ENCODE measurements around the gene SCFD2. TPM values are rescaled to one million over a fixed set of nuclear protein-coding genes. Genes with fewer than 3 reads are reported as not detected.
"Not testable (repeated sequence)": the region's sequence is repeated elsewhere in the genome, so short reads cannot be mapped to it uniquely, and the experiment has no call there.

Gene SCFD2
- total and polyA plus RNA-seq, 2 donors (not counting 3 experiments of a cell fraction or from before 2014, with no cell fraction given): 12.3 to 22.8 TPM

DNA sequence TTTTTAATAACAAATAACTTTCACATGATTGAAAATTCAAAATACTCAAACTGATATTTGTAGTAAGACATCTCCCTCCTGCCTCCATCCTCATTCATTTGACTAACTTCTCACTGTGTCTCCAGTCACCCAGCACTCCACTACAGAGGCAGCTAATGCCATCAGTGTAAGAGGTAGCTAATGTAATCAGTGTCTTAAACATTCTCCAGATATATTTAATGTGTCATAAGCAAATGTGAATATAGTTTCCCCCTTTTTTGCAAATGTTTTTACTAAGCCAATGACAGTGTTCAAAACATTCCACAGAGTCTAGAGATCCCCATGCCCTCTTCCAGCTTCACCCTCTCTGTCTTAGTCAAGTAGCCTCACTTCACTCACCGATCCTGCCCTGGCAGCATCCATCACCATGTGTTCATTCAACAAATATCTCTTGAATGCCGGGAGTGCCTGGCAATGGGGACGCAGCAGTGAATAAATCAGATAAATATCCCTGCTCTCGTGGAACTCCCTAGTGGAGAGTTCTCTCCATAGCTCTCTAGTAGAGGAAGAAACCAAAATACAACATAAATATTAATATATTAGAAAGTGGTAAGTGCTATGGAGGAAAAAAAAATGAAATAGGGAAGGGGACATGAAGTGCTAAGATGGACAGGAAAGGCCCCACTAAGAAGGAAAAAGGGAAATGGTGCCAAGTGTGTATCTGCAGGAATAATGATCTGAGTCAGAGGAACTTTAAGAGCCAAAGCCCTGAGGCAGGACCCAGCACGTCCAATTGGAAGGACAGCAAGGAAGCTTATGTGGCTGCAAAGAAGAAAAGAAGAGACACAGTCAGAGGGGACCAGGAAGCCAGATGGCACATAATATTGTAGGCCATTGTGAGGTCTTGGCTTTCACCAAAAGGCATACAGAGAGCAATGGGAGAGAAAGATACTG, 18.7 kb downstream of the SCFD2 start:
- POLR2A ChIA-PET: no interaction called here
- H3K27me3 ChIP-seq (ENCODE audit: control insufficient read depth in 2 of 2, insufficient read depth in 2 of 2, low read length in 2 of 2): no peaks in the 10 kb centered on the region
- TF ChIP-seq JUN (IDR thresholded peaks at IDR 0.05; ENCODE audit: borderline replicate concordance, insufficient read depth, insufficient read length, low read depth): no peak
- no peak for TF ChIP-seq EZH2 (IDR thresholded peaks at IDR 0.05; ENCODE audit: borderline replicate concordance, low read depth, low read length, severe bottlenecking)
- H3K36me3 ChIP-seq (ENCODE audit: control insufficient read depth in 2 of 2, extremely low read depth in 1 of 2, insufficient read depth in 2 of 2, low read length in 2 of 2): no peaks in the 10 kb centered on the region
- no peaks in the 10 kb centered on the region for H3K9me1 ChIP-seq (replicated peaks; ENCODE audit: control insufficient read depth, extremely low read depth, insufficient read depth, low read length)
- no peak for FAIRE-seq
- H3K4me2 ChIP-seq (ENCODE audit: insufficient read depth, low read length): no peak overlapping the region
- no peaks in the 10 kb centered on the region for H3K9me3 ChIP-seq (replicated peaks; ENCODE audit: control insufficient read depth, insufficient read depth, low read length)
- BruUV-seq (replicated peaks): no TSS peak
- H3K79me2 ChIP-seq (ENCODE audit: control insufficient read depth, insufficient read depth, low read length): no peaks in the 10 kb centered on the region
- dilution Hi-C loops (cut with MboI; ENCODE audit: extremely low pct_ligation_motif_present, low sequenced_read_pairs): no loop called here
- H4K20me1 ChIP-seq (replicated peaks; ENCODE audit: control insufficient read depth, extremely low read depth, insufficient read depth, low read length): no peaks in the 10 kb centered on the region
- no peak overlapping the region for H3K4me3 ChIP-seq (replicated peaks in 1 of 3; ENCODE audit: insufficient read depth in 1 of 3, low read depth in 1 of 3, low read length in 3 of 3)
- H3K4me1 ChIP-seq (ENCODE audit: control insufficient read depth, extremely low read depth, insufficient read depth, low read length): peaks cover 4% of the 10 kb centered on the region
- no peak overlapping the region for H2AFZ ChIP-seq (ENCODE audit: low read depth, low read length)
- intact Hi-C loops (cut with micrococcal nuclease): no loop called here
- H3K27ac ChIP-seq (ENCODE audit: insufficient read depth, low read depth, low read length): no peak overlapping the region
- no peak overlapping the region for H3K9ac ChIP-seq (replicated peaks; ENCODE audit: extremely low read depth, insufficient read depth, low read length)
- CTCF ChIA-PET: interaction anchor here (0.8 to 1.5 kb wide), 5 partner anchors 11 to 462 kb away, joined by 3 to 5 read pairs (median 3); no protein-coding TSS in a partner anchor
- DNase-seq (ENCODE audit: low read depth, low spot score): peak; percentile 19

DNA sequence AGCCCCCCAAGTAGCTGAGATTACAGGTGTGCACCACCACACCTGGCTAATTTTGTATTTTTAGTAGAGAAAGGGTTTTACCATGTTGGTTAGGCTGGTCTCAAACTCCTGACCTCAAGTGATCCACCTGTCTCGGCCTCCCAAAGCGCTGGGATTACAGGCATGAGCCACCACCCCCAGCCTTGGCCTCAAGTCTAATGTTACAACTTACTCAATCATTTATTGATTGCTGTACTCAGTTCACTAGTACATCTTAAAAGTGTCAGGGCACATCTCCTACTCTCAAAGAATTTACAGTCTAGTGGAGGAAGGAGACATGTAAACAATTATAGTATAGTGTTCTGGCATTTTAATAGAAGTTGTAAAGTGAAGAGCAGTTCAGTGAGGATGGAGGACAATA, 19.5 kb downstream of the SCFD2 start:
- not testable (repeated sequence) for H3K4me3 ChIP-seq (replicated peaks in 1 of 3; ENCODE audit: insufficient read depth in 1 of 3, low read depth in 1 of 3, low read length in 3 of 3); FAIRE-seq
- CTCF ChIA-PET: interaction anchor here (0.9 to 1.5 kb wide), 3 partner anchors 10 to 363 kb away, joined by 3 to 5 read pairs (median 3); no protein-coding TSS in a partner anchor

DNA sequence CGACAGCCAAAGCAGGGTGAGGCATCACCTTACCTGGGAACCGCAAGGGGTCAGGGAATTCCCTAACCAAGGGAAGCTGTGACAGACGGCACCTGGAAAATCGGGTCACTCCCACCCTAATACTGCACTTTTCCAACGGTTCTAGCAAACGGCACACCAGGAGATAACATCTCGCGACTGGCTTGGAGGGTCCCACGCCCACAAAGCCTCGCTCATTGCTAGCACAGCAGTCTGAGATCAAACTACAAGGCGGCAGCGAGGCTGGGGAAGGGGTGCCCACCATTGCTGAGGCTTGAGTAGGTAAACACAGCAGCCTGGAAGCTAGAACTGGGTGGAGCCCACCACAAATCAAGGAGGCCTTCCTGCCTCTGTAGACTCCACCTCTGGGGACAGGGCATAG, 25.7 kb downstream of the SCFD2 start:
- H2AFZ ChIP-seq (ENCODE audit: low read depth, low read length); DNase-seq (ENCODE audit: low read depth, low spot score); H3K4me1 ChIP-seq (ENCODE audit: control insufficient read depth, extremely low read depth, insufficient read depth, low read length); H3K27ac ChIP-seq (ENCODE audit: insufficient read depth, low read depth, low read length); H3K4me3 ChIP-seq (replicated peaks in 1 of 3; ENCODE audit: insufficient read depth in 1 of 3, low read depth in 1 of 3, low read length in 3 of 3); dilution Hi-C loops (cut with MboI; ENCODE audit: extremely low pct_ligation_motif_present, low sequenced_read_pairs); FAIRE-seq; H3K27me3 ChIP-seq (ENCODE audit: control insufficient read depth in 2 of 2, insufficient read depth in 2 of 2, low read length in 2 of 2); H3K9me3 ChIP-seq (replicated peaks; ENCODE audit: control insufficient read depth, insufficient read depth, low read length); intact Hi-C loops (cut with micrococcal nuclease); H3K9me1 ChIP-seq (replicated peaks; ENCODE audit: control insufficient read depth, extremely low read depth, insufficient read depth, low read length); H3K79me2 ChIP-seq (ENCODE audit: control insufficient read depth, insufficient read depth, low read length); H3K4me2 ChIP-seq (ENCODE audit: insufficient read depth, low read length); H3K9ac ChIP-seq (replicated peaks; ENCODE audit: extremely low read depth, insufficient read depth, low read length); H3K36me3 ChIP-seq (ENCODE audit: control insufficient read depth in 2 of 2, extremely low read depth in 1 of 2, insufficient read depth in 2 of 2, low read length in 2 of 2); H4K20me1 ChIP-seq (replicated peaks; ENCODE audit: control insufficient read depth, extremely low read depth, insufficient read depth, low read length); POLR2A ChIA-PET; BruUV-seq (replicated peaks): not testable (repeated sequence)
- CTCF ChIA-PET: interaction anchor here (1.3 kb wide), 1 partner anchor 19 kb away, joined by 3 read pairs; no protein-coding TSS in a partner anchor

More for the DNA sequence above, 19.5 kb downstream of the SCFD2 start:
- H3K9me3 ChIP-seq (replicated peaks; ENCODE audit: control insufficient read depth, insufficient read depth, low read length); DNase-seq (ENCODE audit: low read depth, low spot score); dilution Hi-C loops (cut with MboI; ENCODE audit: extremely low pct_ligation_motif_present, low sequenced_read_pairs); POLR2A ChIA-PET; H3K9ac ChIP-seq (replicated peaks; ENCODE audit: extremely low read depth, insufficient read depth, low read length); BruUV-seq (replicated peaks); H3K4me2 ChIP-seq (ENCODE audit: insufficient read depth, low read length); H3K36me3 ChIP-seq (ENCODE audit: control insufficient read depth in 2 of 2, extremely low read depth in 1 of 2, insufficient read depth in 2 of 2, low read length in 2 of 2); H3K79me2 ChIP-seq (ENCODE audit: control insufficient read depth, insufficient read depth, low read length); H3K9me1 ChIP-seq (replicated peaks; ENCODE audit: control insufficient read depth, extremely low read depth, insufficient read depth, low read length); H4K20me1 ChIP-seq (replicated peaks; ENCODE audit: control insufficient read depth, extremely low read depth, insufficient read depth, low read length); intact Hi-C loops (cut with micrococcal nuclease); H3K4me1 ChIP-seq (ENCODE audit: control insufficient read depth, extremely low read depth, insufficient read depth, low read length); H2AFZ ChIP-seq (ENCODE audit: low read depth, low read length); H3K27me3 ChIP-seq (ENCODE audit: control insufficient read depth in 2 of 2, insufficient read depth in 2 of 2, low read length in 2 of 2); H3K27ac ChIP-seq (ENCODE audit: insufficient read depth, low read depth, low read length): not testable (repeated sequence)

DNA sequence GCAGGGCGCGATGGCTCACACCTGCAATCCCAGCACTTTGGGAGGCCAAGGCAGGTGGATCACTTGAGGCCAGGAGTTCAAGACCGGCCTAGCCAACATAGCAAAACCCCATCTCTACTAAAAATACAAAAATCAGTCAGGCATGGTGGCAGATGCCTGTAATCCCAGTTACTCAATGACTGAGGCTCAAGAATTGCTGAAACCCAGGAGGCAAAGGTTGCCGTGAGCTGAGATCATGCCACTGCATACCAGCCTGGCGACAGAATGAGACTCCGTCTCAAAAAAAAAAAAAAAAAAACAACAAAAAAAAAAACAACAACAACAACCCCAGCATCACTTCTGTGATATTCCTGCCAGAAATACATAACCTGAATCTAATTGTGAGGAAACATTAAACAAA, 30.9 kb downstream of the SCFD2 start:
- H3K79me2 ChIP-seq (ENCODE audit: control insufficient read depth, insufficient read depth, low read length); intact Hi-C loops (cut with micrococcal nuclease); H3K9me3 ChIP-seq (replicated peaks; ENCODE audit: control insufficient read depth, insufficient read depth, low read length); H3K36me3 ChIP-seq (ENCODE audit: control insufficient read depth in 2 of 2, extremely low read depth in 1 of 2, insufficient read depth in 2 of 2, low read length in 2 of 2); H3K27ac ChIP-seq (ENCODE audit: insufficient read depth, low read depth, low read length); H3K4me2 ChIP-seq (ENCODE audit: insufficient read depth, low read length); H3K27me3 ChIP-seq (ENCODE audit: control insufficient read depth in 2 of 2, insufficient read depth in 2 of 2, low read length in 2 of 2); CTCF ChIA-PET; H3K9me1 ChIP-seq (replicated peaks; ENCODE audit: control insufficient read depth, extremely low read depth, insufficient read depth, low read length); dilution Hi-C loops (cut with MboI; ENCODE audit: extremely low pct_ligation_motif_present, low sequenced_read_pairs); H3K4me3 ChIP-seq (replicated peaks in 1 of 3; ENCODE audit: insufficient read depth in 1 of 3, low read depth in 1 of 3, low read length in 3 of 3); POLR2A ChIA-PET; DNase-seq (ENCODE audit: low read depth, low spot score); H3K9ac ChIP-seq (replicated peaks; ENCODE audit: extremely low read depth, insufficient read depth, low read length); BruUV-seq (replicated peaks); H4K20me1 ChIP-seq (replicated peaks; ENCODE audit: control insufficient read depth, extremely low read depth, insufficient read depth, low read length); H3K4me1 ChIP-seq (ENCODE audit: control insufficient read depth, extremely low read depth, insufficient read depth, low read length); H2AFZ ChIP-seq (ENCODE audit: low read depth, low read length); FAIRE-seq: not testable (repeated sequence)
